ENCODE results near the gene UGCG.

GRCh38 chr9:111877420-111877819, 19.2 kb upstream of the UGCG start:
- no peak for TF ChIP-seq CTCF (IDR thresholded peaks at IDR 0.05)
- TF ChIP-seq ZFX (IDR thresholded peaks at IDR 0.05; ENCODE audit: borderline replicate concordance) = no peak
